H1 (cell line): ENCODE measurements around the gene LARP4B. TPM values are rescaled to one million over a fixed set of nuclear protein-coding genes. Genes with fewer than 3 reads are reported as not detected.

ENCODE experiments used
- CTCF ChIA-PET: fragments of 300-600 bp; sonication (Branson Sonifier 250); formaldehyde crosslinking; loops from one replicate; lab custom pipeline; 2021; ENCODE audit not compliant: partially characterized antibody; lab: Charles Lee
- POLR2A ChIA-PET: fragments of 300-600 bp; sonication (Branson Sonifier 250); formaldehyde crosslinking; loops from one replicate; lab custom pipeline; 2021; ENCODE audit warnings: inconsistent platforms; ENCODE audit not compliant: partially characterized antibody; lab: Charles Lee
- DNase-seq, 2 experiments: peaks; one replicate each; pipeline versions ENCODE4 v3.0.0 to v3.0.0-alpha.2; 2010 to 2022; ENCODE audit warnings: low spot score in 2 of 2, low read depth in 1 of 2, mixed read lengths in 1 of 2
- FAIRE-seq: peaks from 2 replicates; lab custom pipeline; 2011; peaks lifted over from hg19 to GRCh38; lab: Jason Lieb, UNC
- H2AFZ ChIP-seq: 2 replicates; pipeline ENCODE4 v1.8.1; 2012; ENCODE audit warnings: low read length, inconsistent platforms
- H2AK5ac ChIP-seq: 2 replicates; pipeline ENCODE4 v1.6.1; 2013; ENCODE audit warnings: low read depth, low read length
- H2BK120ac ChIP-seq: replicated peaks from 2 replicates; pipeline ENCODE3; 2013; ENCODE audit warnings: low read depth, low read length, inconsistent platforms
- H2BK12ac ChIP-seq: 2 replicates; pipeline ENCODE4 v1.6.1; 2013; ENCODE audit warnings: low read depth, low read length
- H2BK15ac ChIP-seq: 2 replicates; pipeline ENCODE4 v1.6.1; 2013; ENCODE audit warnings: low read length
- H2BK20ac ChIP-seq: 2 replicates; pipeline ENCODE4 v1.6.1; 2013; ENCODE audit warnings: low read length
- H2BK5ac ChIP-seq: 2 replicates; pipeline ENCODE4 v1.6.1; 2013; ENCODE audit warnings: low read depth, low read length
- H3K14ac ChIP-seq: 2 replicates; pipeline ENCODE4 v1.6.1; 2013; ENCODE audit warnings: inconsistent platforms; ENCODE audit not compliant: insufficient read length
- H3K18ac ChIP-seq: 2 replicates; pipeline ENCODE4 v1.6.1; 2013; ENCODE audit warnings: low read length; ENCODE audit errors: extremely low read depth
- H3K23ac ChIP-seq: 2 replicates; pipeline ENCODE4 v1.6.1; 2013; ENCODE audit warnings: inconsistent platforms; ENCODE audit not compliant: insufficient read length
- H3K23me2 ChIP-seq: 2 replicates; pipeline ENCODE4 v1.6.1; 2013; ENCODE audit warnings: low read depth, low read length
- H3K27ac ChIP-seq: 2 replicates; pipeline ENCODE4 v1.6.1; 2011; ENCODE audit warnings: low read depth, low read length, inconsistent platforms
- H3K27me3 ChIP-seq, 4 experiments: replicated peaks in 1 of 4; 1 replicate in 1 of 4; 2 replicates in 3 of 4; pipeline versions ENCODE4 v1.6.1 to v1.8.1; 2011 to 2013; ENCODE audit warnings: low read length in 3 of 4, mild to moderate bottlenecking in 3 of 4, inconsistent platforms in 2 of 4, mixed read lengths in 2 of 4, moderate library complexity in 1 of 4; ENCODE audit not compliant: control insufficient read depth in 3 of 4, insufficient read depth in 3 of 4; ENCODE audit errors: extremely low read depth in 1 of 4
- H3K36me3 ChIP-seq, 4 experiments: 2 replicates each; pipeline versions ENCODE4 v1.6.1 to v1.8.1; 2011 to 2013; ENCODE audit warnings: mild to moderate bottlenecking in 4 of 4, low read length in 3 of 4, moderate library complexity in 2 of 4, control low read depth in 1 of 4, inconsistent platforms in 1 of 4; ENCODE audit not compliant: insufficient read depth in 4 of 4, control insufficient read depth in 2 of 4
- H3K4ac ChIP-seq: replicated peaks from 2 replicates; pipeline ENCODE3; 2013; ENCODE audit warnings: low read length, low read depth, mixed read lengths, inconsistent platforms; ENCODE audit not compliant: insufficient read length
- H3K4me1 ChIP-seq, 4 experiments: replicated peaks in 1 of 4; 1 replicate in 1 of 4; 2 replicates in 3 of 4; pipeline versions ENCODE4 v1.6.1 to v1.8.1; 2011 to 2013; ENCODE audit warnings: low read length in 3 of 4, inconsistent platforms in 2 of 4, mixed read lengths in 1 of 4; ENCODE audit not compliant: insufficient read depth in 4 of 4, control insufficient read depth in 3 of 4
- H3K4me2 ChIP-seq, 2 experiments: 2 replicates each; pipeline versions ENCODE4 v1.6.1 to v1.8.1; 2011 to 2013; ENCODE audit warnings: low read depth in 2 of 2, low read length in 2 of 2, control low read depth in 1 of 2, inconsistent platforms in 1 of 2, mild to moderate bottlenecking in 1 of 2; ENCODE audit not compliant: insufficient read depth in 1 of 2
- H3K4me3 ChIP-seq, 4 experiments: fragments of 200-600, 300-600 bp in 1 of 4; sonication (generic), shearing (Covaris generic), sonication (Bioruptor Twin) in 1 of 4; 2 replicates each; pipeline versions ENCODE4 v1.5.1 to v1.8.1; 2011 to 2016; ENCODE audit warnings: low read length in 4 of 4, low read depth in 3 of 4, control low read depth in 2 of 4, inconsistent platforms in 2 of 4, mild to moderate bottlenecking in 2 of 4, mixed read lengths in 1 of 4, moderate library complexity in 1 of 4; ENCODE audit not compliant: insufficient read depth in 2 of 4; ENCODE audit errors: extremely low read depth in 1 of 4
- H3K56ac ChIP-seq: replicated peaks from 2 replicates; pipeline ENCODE3; 2013; ENCODE audit warnings: low read depth, mild to moderate bottlenecking, mixed read lengths, low read length, inconsistent platforms; ENCODE audit not compliant: insufficient read length
- H3K79me1 ChIP-seq: 2 replicates; pipeline ENCODE4 v1.6.1; 2013; ENCODE audit warnings: low read depth, low read length, control low read depth
- H3K79me2 ChIP-seq, 2 experiments: 2 replicates each; pipeline versions ENCODE4 v1.6.1 to v1.8.1; 2012 to 2013; ENCODE audit warnings: low read length in 2 of 2, mild to moderate bottlenecking in 2 of 2, inconsistent platforms in 1 of 2; ENCODE audit not compliant: insufficient read depth in 2 of 2, control insufficient read depth in 1 of 2
- H3K9ac ChIP-seq, 4 experiments: replicated peaks in 1 of 4; 1 replicate in 1 of 4; 2 replicates in 3 of 4; pipeline versions ENCODE4 v1.6.1 to v1.8.1; 2011 to 2013; ENCODE audit warnings: low read depth in 3 of 4, low read length in 3 of 4, control low read depth in 2 of 4, mild to moderate bottlenecking in 2 of 4, moderate library complexity in 2 of 4, inconsistent platforms in 1 of 4; ENCODE audit errors: extremely low read depth in 1 of 4
- H3K9me3 ChIP-seq, 2 experiments: 2 replicates each; pipeline versions ENCODE4 v1.6.1 to v1.8.1; 2012 to 2013; ENCODE audit warnings: mild to moderate bottlenecking in 2 of 2, moderate library complexity in 2 of 2, control low read depth in 1 of 2, inconsistent platforms in 1 of 2, low read depth in 1 of 2, low read length in 1 of 2, mixed read lengths in 1 of 2; ENCODE audit not compliant: insufficient read depth in 2 of 2
- H4K20me1 ChIP-seq, 2 experiments: replicated peaks in 1 of 2; 2 replicates each; pipeline versions ENCODE3 to v1.8.1; 2011 to 2013; ENCODE audit warnings: inconsistent platforms in 2 of 2, low read length in 2 of 2, mild to moderate bottlenecking in 1 of 2; ENCODE audit not compliant: insufficient read depth in 2 of 2, control insufficient read depth in 1 of 2
- H4K5ac ChIP-seq: 2 replicates; pipeline ENCODE4 v1.6.1; 2013; ENCODE audit warnings: low read length, low read depth, mixed read lengths, inconsistent platforms; ENCODE audit not compliant: insufficient read length
- H4K8ac ChIP-seq: 2 replicates; pipeline ENCODE4 v1.8.0; 2013; ENCODE audit warnings: mild to moderate bottlenecking, moderate library complexity, low read length, inconsistent platforms; ENCODE audit not compliant: insufficient read depth; ENCODE audit errors: extremely low read depth
- H4K91ac ChIP-seq: replicated peaks from 2 replicates; pipeline ENCODE3; 2013; ENCODE audit warnings: low read length, mixed read lengths, inconsistent platforms; ENCODE audit not compliant: insufficient read length
- SIX5 ChIP-seq: IDR thresholded peaks from 2 replicates; pipeline ENCODE4 v1.6.1; 2011; ENCODE audit warnings: mild to moderate bottlenecking, low read depth, low read length
- SP4 ChIP-seq: IDR thresholded peaks from 2 replicates; pipeline ENCODE4 v1.6.1; 2012; ENCODE audit warnings: low read length, inconsistent platforms
- WGBS, 2 experiments: shearing (Covaris generic) in 1 of 2; methylation state at CpG; one replicate each; pipeline versions ENCODE4 v1.1.6 to v1.1.7; 2013 to 2015; ENCODE audit warnings: low lambda C conversion rate in 2 of 2, mixed read lengths in 2 of 2, inconsistent platforms in 1 of 2, low coverage in 1 of 2, missing lambda C conversion rate in 1 of 2; ENCODE audit not compliant: insufficient replicate concordance in 2 of 2, insufficient coverage in 1 of 2, insufficient read length in 1 of 2; ENCODE audit errors: extremely low coverage in 1 of 2, missing lambda C conversion rate in 1 of 2; 5-methylcytosine and 5-hydroxymethylcytosine counted together
- polyA plus RNA-seq, 7 experiments: library from polyadenylated mRNA; depleted of rRNA in 3 of 7; stranded (reverse) in 5 of 7; unstranded in 2 of 7; fragments of >200 nt in 5 of 7; fragments of 200-250 nt in 2 of 7; gene quantifications; 1 replicate in 5 of 7; 2 replicates in 1 of 7; 4 replicates in 1 of 7; pipeline versions ENCODE4 v1.2.1 to v1.2.3, GENCODE V29; 2011 to 2013; ENCODE audit warnings: missing spikeins in 2 of 7, mixed read lengths in 2 of 7
- total RNA-seq: library from RNA; stranded (reverse); fragmentation: NEBNext Ultra II Directional; extraction: Animal tissue kit (Norgen Biotek cat#: 25700); gene quantifications from 2 replicates; pipeline ENCODE4 v1.2.1, GENCODE V29; 2021
- TF ChIP-seq, protein P1 (sequence below): IDR thresholded peaks from 2 replicates; pipeline ENCODE4 v1.6.1; 2012; ENCODE audit warnings: inconsistent platforms

The LARP4B gene
- total and polyA plus RNA-seq, 2 of the 8 experiments (the other 6 are each of a cell fraction or from before 2014, with no cell fraction given) = 20.1 to 78.6 TPM

- Histone ChIP-seq H2BK15ac (no peak overlapping the region), H2AFZ (no peak overlapping the region), H3K79me2 (peaks cover 0 to 54% of the 10 kb centered on the region in 2 experiments; a peak in 3 of 4 replicates), H2BK12ac (no peak overlapping the region), H2BK20ac (no peak overlapping the region), H3K23me2 (no peaks in the 10 kb centered on the region; the same call in 1 of the 2 replicates), H3K9me3 (no peaks in the 10 kb centered on the region; a peak in 1 of 4 replicates), H3K9ac (no peak overlapping the region), H3K4ac (no peak overlapping the region), H3K79me1 (peaks cover 17% of the 10 kb centered on the region), H3K36me3 (peaks cover 3 to 12% (median 9%) of the 10 kb centered on the region in 4 experiments; a peak in 7 of 8 replicates), H2BK120ac (no peak overlapping the region), H3K27ac (no peak overlapping the region), H3K23ac (no peak overlapping the region), H4K5ac (no peak overlapping the region), H3K27me3 (no peaks in the 10 kb centered on the region), H3K56ac (no peak overlapping the region), H2BK5ac (no peak overlapping the region), H4K20me1 (peaks cover 16 to 20% of the 10 kb centered on the region in 2 experiments), H3K4me3 (no peak overlapping the region), H3K14ac (no peak overlapping the region), H3K4me2 (no peak overlapping the region), H4K91ac (no peak overlapping the region), H3K4me1 (no peaks in the 10 kb centered on the region), H3K18ac (no peak overlapping the region), H4K8ac (no peak overlapping the region), H2AK5ac (no peak overlapping the region)
- WGBS, 2 experiments = 93% methylated on average over 6 of the region's 6 CpGs; no CpG with 5 or more reads in 1 of the 2 experiments
- CTCF ChIA-PET = interaction anchor here (0.9 to 1.1 kb wide), 3 partner anchors 9 to 66 kb away, joined by 3 to 5 read pairs (median 3); no protein-coding TSS in a partner anchor
- TF ChIP-seq SP4 (no peak), SIX5 (no peak)
- TF ChIP-seq, protein P1, sequence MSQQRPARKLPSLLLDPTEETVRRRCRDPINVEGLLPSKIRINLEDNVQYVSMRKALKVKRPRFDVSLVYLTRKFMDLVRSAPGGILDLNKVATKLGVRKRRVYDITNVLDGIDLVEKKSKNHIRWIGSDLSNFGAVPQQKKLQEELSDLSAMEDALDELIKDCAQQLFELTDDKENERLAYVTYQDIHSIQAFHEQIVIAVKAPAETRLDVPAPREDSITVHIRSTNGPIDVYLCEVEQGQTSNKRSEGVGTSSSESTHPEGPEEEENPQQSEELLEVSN = no peak
- FAIRE-seq (no peak), DNase-seq (no peak)
- POLR2A ChIA-PET = interaction anchor here (1.3 kb wide), 1 partner anchor 11 kb away, joined by 3 read pairs; no protein-coding TSS in a partner anchor
Measured at GRCh38 chr10:867807-868206, 63.7 kb downstream of the LARP4B start.
